Sigmoid colon (tissue), 7 donors: ENCODE measurements around the gene MTOR. TPM values are rescaled to one million over a fixed set of nuclear protein-coding genes. Genes with fewer than 3 reads are reported as not detected.
"Not testable (repeated sequence)": the region's sequence is repeated elsewhere in the genome, so short reads cannot be mapped to it uniquely, and the experiment has no call there.

Experiments used
- DNase-seq: peaks from one replicate; pipeline ENCODE4 v3.0.0-alpha.2; 2019
- H3K27ac ChIP-seq, 4 donors: fragments of 200-600 bp; sonication (generic); one replicate each; pipeline ENCODE4 v1.5.1; 2016 to 2019; ENCODE audit warnings: mild to moderate bottlenecking in 1 of 4
- H3K27me3 ChIP-seq, 3 donors: fragments of 200-600 bp; sonication (generic); one replicate each; pipeline ENCODE4 v1.5.1; 2019; ENCODE audit warnings: mild to moderate bottlenecking in 1 of 3
- H3K36me3 ChIP-seq, 4 donors: fragments of 200-600 bp; sonication (generic); one replicate each; pipeline ENCODE4 v1.5.1; 2016 to 2019
- H3K4me1 ChIP-seq, 4 donors: fragments of 200-600 bp; sonication (generic); one replicate each; pipeline ENCODE4 v1.5.1; 2017 to 2019
- H3K4me3 ChIP-seq, 4 donors: fragments of 200-600 bp; sonication (generic); one replicate each; pipeline ENCODE4 v1.5.1; 2017 to 2019; ENCODE audit warnings: mild to moderate bottlenecking in 2 of 4, moderate library complexity in 1 of 4
- H3K9me3 ChIP-seq, 4 donors: fragments of 200-600 bp in 3 of 4; sonication (generic) in 3 of 4; one replicate each; pipeline versions ENCODE4 v1.5.1 to v1.6.1; 2013 to 2019
- CTCF ChIP-seq, 4 experiments: fragments of 450-650 bp in 3 of 4; fragments of 200-600 bp in 1 of 4; IDR thresholded peaks; one replicate each; pipeline ENCODE4 v1.5.1; 2016 to 2019; ENCODE audit warnings: antibody characterized with exemption in 4 of 4, mild to moderate bottlenecking in 3 of 4, moderate library complexity in 2 of 4
- EP300 ChIP-seq, 4 donors: sonication (generic); formaldehyde crosslinking; IDR thresholded peaks; one replicate each; pipeline ENCODE4 v1.6.1; 2017; ENCODE audit warnings: antibody characterized with exemption in 4 of 4
- POLR2A ChIP-seq, 2 donors: fragments of 450-650 bp; IDR thresholded peaks; one replicate each; pipeline ENCODE4 v1.6.1; 2016; ENCODE audit warnings: antibody characterized with exemption in 2 of 2, mild to moderate bottlenecking in 2 of 2, moderate library complexity in 2 of 2
- POLR2AphosphoS5 ChIP-seq, 4 donors: sonication (generic); formaldehyde crosslinking; IDR thresholded peaks; one replicate each; pipeline ENCODE4 v1.6.1; 2017; ENCODE audit warnings: antibody characterized with exemption in 4 of 4
- WGBS, 2 donors: extraction: QIAGEN DNeasy Blood & Tissue Kit; methylation state at CpG; one replicate each; pipeline ENCODE4 v1.1.7; 2013; 5-methylcytosine and 5-hydroxymethylcytosine counted together
- intact Hi-C: fragments of 100-400 bp; cut with DNase I; formaldehyde crosslinking; loops from one replicate; pipeline ENCODE4 v1.15.1; 2023
- polyA plus RNA-seq, 3 donors: library from polyadenylated mRNA; stranded (reverse); fragments of 200-250 nt; gene quantifications; one replicate each; pipeline ENCODE4 v1.2.3, GENCODE V29; 2013
- total RNA-seq, 4 donors: library from RNA; depleted of rRNA; stranded (reverse); fragments of >200 nt; gene quantifications; one replicate each; pipeline ENCODE4 v1.1.0, GENCODE V29; 2016
- donor health status: healthy with polysubstance abuse.
- donor health status: Bipolar disorder and iron deficiency.
- donor health status: healthy.

MTOR gene
- total and polyA plus RNA-seq, 7 donors: 7.6 to 38.1 (median 25.2) TPM

GRCh38 chr1:11302366-11302765 lies 40.0 kb upstream of the MTOR start:
- H3K36me3 ChIP-seq: no peaks in the 10 kb centered on the region
- TF ChIP-seq POLR2A (IDR thresholded peaks at IDR 0.05) (no peak), EP300 (IDR thresholded peaks at IDR 0.05) (no peak), CTCF (IDR thresholded peaks at IDR 0.05) (no peak), POLR2AphosphoS5 (IDR thresholded peaks at IDR 0.05) (no peak)
- no peak overlapping the region for H3K4me3 ChIP-seq
- no peaks in the 10 kb centered on the region for H3K27me3 ChIP-seq
- WGBS, 2 donors: 90 to 91% methylated on average over 2 of the region's 2 CpGs
- H3K4me1 ChIP-seq: no peaks in the 10 kb centered on the region
- intact Hi-C loops: no loop called here
- no peak overlapping the region for H3K27ac ChIP-seq
- no peak for DNase-seq
- H3K9me3 ChIP-seq: no peaks in the 10 kb centered on the region

GRCh38 chr1:11301601-11302000 lies 39.2 kb upstream of the MTOR start:
- TF ChIP-seq POLR2A (IDR thresholded peaks at IDR 0.05): no peak
- TF ChIP-seq CTCF (IDR thresholded peaks at IDR 0.05): no peak
- 73 to 74% methylated on average over 9 of the region's 9 CpGs for WGBS, 2 donors
- Histone ChIP-seq H3K27ac (no peak overlapping the region), H3K27me3 (no peaks in the 10 kb centered on the region), H3K4me1 (no peaks in the 10 kb centered on the region), H3K4me3 (no peak overlapping the region), H3K36me3 (no peaks in the 10 kb centered on the region), H3K9me3 (no peaks in the 10 kb centered on the region)
- intact Hi-C loops: no loop called here
- no peak for DNase-seq

GRCh38 chr1:11299225-11299574 lies 36.8 kb upstream of the MTOR start:
- Histone ChIP-seq H3K4me3 (no peak overlapping the region), H3K27me3 (no peaks in the 10 kb centered on the region), H3K27ac (no peak overlapping the region), H3K4me1 (peaks cover 0 to under 1% (median under 1%) of the 10 kb centered on the region in 4 donors), H3K9me3 (no peaks in the 10 kb centered on the region), H3K36me3 (peaks cover 0 to 15% (median 2%) of the 10 kb centered on the region in 4 donors)
- WGBS, 2 donors: 74 to 82% methylated on average over 10 of the region's 10 CpGs
- intact Hi-C loops: no loop called here
- no peak for TF ChIP-seq POLR2AphosphoS5 (IDR thresholded peaks at IDR 0.05)
- no peak for TF ChIP-seq EP300 (IDR thresholded peaks at IDR 0.05)
- no peak for TF ChIP-seq CTCF (IDR thresholded peaks at IDR 0.05)
- TF ChIP-seq POLR2A (IDR thresholded peaks at IDR 0.05): no peak
- DNase-seq: no peak

- DNase-seq: no peak
- intact Hi-C loops: no loop called here
- Histone ChIP-seq H3K27me3 (no peaks in the 10 kb centered on the region), H3K36me3 (peaks cover 0 to 15% (median 2%) of the 10 kb centered on the region in 4 donors), H3K4me1 (peaks cover 0 to 7% (median 3%) of the 10 kb centered on the region in 4 donors), H3K4me3 (no peak overlapping the region), H3K27ac (no peak overlapping the region), H3K9me3 (no peaks in the 10 kb centered on the region)
- TF ChIP-seq CTCF (IDR thresholded peaks at IDR 0.05) (no peak), POLR2AphosphoS5 (IDR thresholded peaks at IDR 0.05) (no peak)
- WGBS, 2 donors: 90 to 91% methylated on average over 12 of the region's 12 CpGs
Measured at GRCh38 chr1:11298390-11299224, 36.3 kb upstream of the MTOR start.

- H3K4me3 ChIP-seq, H3K27me3 ChIP-seq, H3K9me3 ChIP-seq, DNase-seq, H3K27ac ChIP-seq, intact Hi-C loops: not testable (repeated sequence)
- Histone ChIP-seq H3K36me3 (peaks cover 0 to 15% (median 2%) of the 10 kb centered on the region in 4 donors), H3K4me1 (peaks cover 0 to 14% (median 5%) of the 10 kb centered on the region in 4 donors)
- WGBS, 2 donors: 97% methylated on average over 5 of the region's 5 CpGs
Measured at GRCh38 chr1:11297774-11298173, 35.4 kb upstream of the MTOR start.
